ENCODE data around the gene PHLDA1.

- TF ChIP-seq CTCF (IDR thresholded peaks at IDR 0.05) (no peak), POLR2A (IDR thresholded peaks at IDR 0.05) (no peak)
Observed at GRCh38 chr12:76032043-76032981, 736 bp upstream of the PHLDA1 start.
